HG02973 (cell line): ENCODE data around the gene ZFHX3.

Experiments used
- ATAC-seq: cut with Tn5 transposase; IDR thresholded peaks from one replicate; pipeline ENCODE4 v1.9.1; 2021; ENCODE audit warnings: moderate library complexity; ENCODE audit not compliant: unreplicated experiment

ZFHX3 gene

DNA sequence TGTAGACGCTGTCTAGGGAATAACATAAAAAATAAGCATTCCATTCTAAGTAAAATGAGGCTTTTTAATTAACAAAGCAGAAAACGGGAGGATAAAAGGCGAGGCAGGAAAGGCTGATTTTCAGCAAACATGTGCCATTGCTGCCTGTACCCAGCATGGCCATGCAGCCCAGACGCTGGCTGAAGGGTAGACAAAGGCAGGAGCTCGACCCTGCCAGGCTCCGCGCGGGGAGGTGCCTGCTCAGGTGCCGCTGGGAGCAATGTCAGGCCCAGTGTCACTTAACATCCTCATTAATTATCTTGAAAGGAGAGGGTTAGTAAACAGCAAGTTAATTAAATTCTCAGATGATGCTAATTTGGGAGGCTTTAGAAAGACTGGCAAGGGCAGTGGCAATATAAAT, 136.0 kb downstream of the ZFHX3 start:
- no peak for ATAC-seq

DNA sequence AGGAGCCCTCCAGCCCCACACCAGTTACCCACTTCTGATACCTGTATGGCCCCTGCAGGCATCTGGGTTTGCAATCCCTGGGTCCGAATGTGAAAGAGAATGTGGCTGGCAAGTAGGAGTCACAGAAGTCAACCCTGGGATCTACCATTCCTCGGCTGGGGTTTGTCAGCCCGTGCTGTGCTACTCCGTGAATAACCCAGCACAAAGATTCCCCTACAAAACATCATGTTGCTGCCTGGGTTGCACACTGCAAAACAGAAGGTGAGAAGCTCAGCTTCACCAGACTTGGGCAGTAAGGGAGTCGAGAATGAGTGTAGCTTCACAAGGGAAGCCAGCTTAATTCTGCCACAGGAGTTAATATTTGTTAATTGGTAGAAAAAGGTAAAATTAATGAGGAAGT, 137.1 kb downstream of the ZFHX3 start:
- no peak for ATAC-seq

DNA sequence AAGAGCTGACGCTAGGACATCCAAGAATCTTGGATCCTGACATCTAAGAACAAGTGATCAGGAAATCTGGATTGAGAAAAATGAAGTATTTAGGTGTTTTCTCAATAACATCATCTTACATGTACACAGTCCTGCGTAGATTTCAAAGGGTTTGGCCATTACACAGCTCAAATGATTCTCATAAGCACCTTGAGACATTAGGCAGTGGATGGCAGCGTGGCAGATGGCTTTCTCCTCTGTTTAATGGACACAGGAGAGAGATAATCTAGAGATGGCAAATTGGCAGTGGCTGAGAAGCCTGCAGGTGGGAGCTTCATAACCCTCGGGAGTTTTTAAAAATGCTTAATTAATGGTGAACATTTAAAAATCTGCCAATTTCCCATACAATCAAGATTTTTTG, 137.5 kb downstream of the ZFHX3 start:
- no peak for ATAC-seq

DNA sequence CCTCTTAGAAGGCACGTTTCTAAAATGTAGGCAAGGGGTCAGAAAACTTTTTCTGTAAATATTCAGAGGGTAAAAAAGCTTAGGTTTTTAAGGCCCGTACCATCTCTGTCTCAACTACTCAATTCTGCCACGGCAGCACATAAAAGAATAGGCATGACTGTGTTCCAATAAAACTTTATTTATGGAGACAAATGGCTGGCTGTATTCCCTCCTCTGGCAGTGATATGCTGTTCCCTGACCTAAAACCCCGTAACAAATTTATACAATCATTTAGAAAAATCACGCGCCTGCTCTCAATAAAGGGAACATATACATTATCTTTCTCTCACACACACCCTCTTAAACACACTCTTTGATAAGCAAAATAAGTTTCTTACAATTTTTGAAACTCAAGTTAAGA, 138.7 kb downstream of the ZFHX3 start:
- no peak for ATAC-seq

DNA sequence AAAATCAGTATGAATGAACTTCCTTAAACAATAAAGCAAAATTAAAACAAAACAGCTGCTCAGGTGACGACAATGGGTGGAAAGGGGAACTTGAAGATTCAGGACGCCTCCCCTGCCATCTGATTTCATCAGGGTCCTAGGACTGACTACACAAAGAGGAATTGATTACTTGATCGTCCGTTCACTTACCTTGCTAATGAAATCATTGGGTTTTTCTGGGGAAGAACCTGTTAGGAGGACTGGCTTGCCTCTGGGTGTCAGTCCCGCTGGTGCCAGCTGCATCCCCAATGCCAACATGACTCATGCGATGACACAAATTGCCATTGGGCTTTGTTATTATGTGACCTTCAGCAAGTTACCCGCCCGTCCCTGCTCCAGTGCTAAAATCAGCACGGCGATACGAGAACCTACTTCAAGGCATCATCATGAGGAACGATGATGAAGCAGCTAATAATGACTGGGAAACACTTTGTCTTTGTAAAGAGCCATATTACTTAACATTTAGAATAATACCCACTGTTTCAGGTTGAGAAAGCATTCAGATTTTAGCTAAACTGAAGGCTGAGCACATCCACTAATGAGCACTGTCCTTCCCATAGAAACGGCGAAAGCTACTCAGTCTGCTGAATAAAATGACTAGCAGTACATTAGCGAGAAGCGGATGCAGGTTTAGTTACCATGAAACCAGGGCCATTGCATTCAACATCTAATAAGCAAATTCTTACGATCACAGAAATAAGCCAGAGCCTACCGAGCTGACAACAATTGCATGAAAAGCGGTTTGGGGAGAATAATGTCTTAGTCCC, 139.4 kb downstream of the ZFHX3 start:
- no peak for ATAC-seq

DNA sequence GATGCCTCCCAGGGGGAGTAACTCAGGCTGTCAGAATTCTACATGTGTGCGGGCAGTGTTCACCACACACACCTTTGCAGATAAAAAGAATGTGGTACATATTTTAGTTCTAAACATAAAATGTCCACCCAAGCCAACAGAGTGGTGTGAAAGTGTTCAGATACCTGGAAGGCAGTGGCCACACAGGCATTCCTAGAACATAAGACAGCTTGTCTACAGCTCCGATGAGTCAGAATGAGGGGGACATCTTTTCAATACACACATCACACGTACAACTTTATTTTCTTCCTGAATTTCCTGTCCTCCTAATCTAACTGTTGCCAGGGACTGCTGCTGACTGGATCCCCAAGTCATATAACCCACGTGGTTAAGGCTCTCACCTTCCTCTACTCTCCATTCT, 142.3 kb downstream of the ZFHX3 start:
- no peak for ATAC-seq

DNA sequence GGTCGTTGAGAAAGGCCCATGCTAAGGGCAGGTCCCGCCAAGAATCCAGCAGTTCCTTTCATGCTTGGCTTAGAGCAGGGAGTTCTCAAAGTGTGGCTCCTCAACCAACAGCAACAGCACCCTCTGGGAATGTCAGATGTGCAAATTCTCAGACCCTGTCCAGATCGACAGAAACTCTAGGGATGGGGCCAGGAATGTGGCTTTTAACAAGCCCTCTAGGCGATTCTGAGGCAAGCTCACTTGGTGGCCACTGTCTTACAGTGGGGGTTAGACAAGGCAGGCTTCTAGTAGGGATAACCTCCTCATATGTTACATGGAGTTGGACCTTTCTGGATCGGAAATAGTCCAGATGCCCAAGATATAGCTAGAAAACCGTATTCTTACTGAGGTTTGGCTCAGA, 144.8 kb downstream of the ZFHX3 start:
- no peak for ATAC-seq

DNA sequence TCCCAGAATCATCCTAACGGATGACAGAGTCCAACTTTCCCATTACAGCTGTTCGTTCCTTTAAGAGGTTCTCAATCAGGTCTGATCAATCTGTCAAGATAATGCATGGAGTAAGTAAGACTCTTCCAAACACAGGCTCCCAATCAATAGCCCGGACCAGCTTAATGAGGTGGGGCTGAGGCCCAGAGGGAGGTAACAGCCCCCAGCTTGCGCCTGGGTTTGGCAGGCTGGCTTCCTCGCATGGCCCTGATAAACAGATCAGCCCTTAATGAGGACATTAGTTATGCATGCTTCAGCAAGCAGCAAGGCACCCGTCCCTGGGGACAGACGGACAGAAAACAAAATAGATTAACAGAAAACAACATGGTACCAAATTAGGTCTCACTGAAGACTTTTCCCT, 145.7 kb downstream of the ZFHX3 start:
- no peak for ATAC-seq

DNA sequence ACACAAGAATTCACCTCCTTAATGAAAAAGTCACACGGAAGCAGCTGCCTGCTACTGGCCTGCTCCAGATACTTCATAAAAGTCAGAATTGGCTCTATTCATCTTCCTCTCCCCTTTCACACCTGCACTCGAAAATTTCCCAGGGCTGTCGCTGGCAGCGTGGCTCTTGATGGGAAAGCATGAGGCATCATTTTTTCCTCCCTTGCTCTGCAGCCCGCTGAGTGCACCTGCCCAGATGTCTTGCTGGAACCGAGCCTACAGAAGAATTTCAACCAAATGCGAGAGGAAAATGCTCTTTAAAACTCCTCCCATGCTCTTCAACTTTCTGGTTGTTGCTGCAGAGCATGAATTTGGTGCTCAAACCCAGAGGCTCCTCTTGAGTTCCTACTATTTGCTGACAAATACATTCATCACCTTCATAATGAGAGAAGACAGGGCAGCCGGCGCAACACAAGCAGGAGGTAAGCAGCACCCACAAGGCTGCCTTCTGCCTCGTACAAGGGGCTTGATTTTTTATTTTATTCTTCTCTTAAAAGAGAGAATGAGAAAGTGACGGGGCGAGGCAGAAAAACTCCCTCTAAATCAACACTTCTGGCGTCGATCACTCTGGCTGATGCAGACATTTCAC, 146.8 kb downstream of the ZFHX3 start:
- no peak for ATAC-seq

DNA sequence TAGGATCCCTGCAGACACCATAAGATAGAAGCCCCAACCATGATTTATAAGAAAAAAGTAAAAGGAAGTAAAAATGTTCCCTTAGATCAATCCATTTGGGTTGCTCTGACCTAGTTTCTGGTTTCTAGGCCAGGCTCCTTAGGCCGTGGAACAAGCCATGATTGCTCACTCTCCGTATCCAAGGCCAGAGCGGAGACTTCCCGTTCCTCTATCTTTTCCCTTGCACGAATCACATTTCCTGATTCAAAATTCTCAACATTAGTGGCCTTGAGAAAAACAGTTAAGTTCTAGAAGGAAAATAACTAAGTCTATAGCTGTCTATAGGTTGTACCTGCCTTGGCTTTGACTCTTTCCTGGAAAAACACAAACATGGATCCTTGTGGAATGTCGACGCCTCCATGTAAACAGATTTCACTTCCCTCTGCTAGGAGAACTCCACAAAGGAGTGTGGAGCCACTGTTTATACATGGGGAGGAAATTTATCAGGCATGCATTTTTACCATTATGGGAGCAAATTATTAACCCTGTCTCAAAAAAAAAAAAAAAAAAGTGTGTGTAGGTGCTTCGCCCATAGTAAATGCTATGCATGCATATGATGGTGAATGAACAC, 149.6 kb downstream of the ZFHX3 start:
- ATAC-seq = no peak

DNA sequence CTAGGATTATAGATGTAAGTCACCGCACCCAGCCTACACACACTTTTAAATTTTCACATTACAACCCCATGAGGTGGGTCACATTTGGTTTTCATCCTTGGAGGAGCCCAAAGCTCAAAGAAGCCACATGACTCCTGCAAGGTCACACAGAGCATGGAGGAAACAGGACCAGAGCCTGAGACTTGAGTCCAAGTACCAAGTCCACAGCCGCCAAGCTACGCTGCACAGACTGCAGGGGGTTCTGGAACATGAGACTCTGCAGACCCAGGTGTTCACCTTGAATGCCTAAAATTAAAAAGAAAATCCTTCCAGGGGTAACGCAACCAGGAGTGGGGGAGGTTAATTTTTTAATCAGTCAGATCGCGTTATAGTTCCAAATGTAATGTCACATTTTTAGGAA, 150.2 kb downstream of the ZFHX3 start:
- ATAC-seq = no peak

DNA sequence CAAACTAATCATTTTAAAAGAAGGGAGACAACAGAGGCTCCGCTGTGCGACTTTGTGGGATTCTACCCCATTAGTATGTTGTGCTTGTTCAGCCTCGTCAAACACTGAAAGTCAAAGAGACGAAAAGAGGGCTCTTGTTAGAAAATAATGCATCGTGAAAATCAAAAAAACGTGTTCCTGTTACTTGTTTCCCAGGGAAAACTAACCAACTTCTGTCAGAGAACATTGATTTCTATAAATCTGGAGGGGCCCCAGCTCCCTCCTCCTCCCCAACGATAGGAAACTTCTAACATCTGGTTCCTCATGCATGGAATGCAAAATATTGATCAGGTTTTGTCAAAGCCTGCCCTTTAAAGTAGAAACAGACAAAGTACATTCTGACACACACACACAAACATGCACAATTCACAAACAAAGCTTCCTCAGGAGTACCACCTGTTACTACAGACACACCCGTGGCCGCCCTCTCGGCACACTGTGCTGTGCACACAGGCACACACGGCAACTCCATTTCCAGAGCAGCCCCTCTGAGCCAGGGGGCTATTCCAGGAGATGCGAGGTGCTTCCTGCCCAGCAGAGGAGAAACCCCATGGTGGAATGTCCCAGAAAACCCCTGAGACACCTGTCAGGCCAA, 151.3 kb downstream of the ZFHX3 start:
- no peak for ATAC-seq

DNA sequence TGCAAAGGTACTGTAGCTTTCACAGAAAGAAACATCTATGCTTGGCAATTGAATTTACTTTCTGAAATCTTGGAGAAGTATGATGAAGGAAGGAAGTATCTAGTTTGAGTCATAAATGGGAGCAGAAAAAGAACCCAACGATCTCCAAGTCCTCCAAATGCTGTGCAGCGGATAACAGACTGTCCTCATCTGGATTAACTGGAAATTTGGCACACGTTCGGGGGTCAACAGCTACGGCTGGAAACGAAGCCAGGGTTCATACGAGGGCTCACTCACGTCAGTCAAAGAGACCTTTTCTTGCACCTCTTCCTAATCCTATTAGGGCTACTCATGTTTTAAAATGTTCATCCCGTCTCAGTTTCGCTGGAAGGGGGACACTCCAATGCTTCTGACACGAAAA, 152.0 kb downstream of the ZFHX3 start:
- ATAC-seq = no peak

DNA sequence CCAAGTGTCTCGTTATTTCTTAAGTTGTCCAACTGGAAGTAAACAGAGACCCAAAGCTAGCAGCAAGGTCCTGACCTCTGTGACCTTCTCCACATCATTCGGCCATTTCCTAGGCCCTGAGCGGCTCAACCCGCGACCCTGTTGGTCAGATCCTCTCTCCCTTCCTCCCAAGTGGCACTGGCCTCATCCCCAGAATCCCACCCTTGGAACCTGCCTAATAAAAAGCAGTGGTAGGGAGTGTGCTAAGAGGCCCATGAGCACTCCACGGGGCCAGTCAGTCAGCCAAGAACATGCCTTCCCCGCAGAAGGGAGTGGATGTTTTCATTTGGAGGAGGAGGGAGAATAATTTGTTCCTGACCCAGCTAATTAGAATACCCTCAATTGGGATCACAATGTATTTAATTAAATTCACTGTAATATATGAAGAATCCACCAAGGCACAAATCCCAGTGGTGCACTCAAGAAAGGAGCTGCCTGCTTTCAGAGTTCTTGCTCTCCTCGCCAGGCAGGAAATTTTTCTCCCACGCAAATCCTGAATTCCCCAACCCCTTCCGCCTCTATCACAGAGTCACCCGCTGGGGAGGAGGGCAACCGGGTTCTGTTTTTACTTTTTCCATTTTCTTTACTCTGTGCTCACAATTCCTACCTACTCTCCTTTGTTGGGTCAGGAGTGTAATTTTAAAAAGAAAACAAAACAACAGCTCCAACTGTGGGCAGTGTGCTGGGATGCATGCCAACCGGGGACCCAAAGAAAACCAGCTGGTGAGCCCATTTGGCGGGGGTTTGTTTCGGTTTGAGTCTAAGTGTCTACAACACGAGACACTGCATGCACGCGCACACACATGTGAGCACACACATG, 153.4 kb downstream of the ZFHX3 start:
- ATAC-seq = no peak

DNA sequence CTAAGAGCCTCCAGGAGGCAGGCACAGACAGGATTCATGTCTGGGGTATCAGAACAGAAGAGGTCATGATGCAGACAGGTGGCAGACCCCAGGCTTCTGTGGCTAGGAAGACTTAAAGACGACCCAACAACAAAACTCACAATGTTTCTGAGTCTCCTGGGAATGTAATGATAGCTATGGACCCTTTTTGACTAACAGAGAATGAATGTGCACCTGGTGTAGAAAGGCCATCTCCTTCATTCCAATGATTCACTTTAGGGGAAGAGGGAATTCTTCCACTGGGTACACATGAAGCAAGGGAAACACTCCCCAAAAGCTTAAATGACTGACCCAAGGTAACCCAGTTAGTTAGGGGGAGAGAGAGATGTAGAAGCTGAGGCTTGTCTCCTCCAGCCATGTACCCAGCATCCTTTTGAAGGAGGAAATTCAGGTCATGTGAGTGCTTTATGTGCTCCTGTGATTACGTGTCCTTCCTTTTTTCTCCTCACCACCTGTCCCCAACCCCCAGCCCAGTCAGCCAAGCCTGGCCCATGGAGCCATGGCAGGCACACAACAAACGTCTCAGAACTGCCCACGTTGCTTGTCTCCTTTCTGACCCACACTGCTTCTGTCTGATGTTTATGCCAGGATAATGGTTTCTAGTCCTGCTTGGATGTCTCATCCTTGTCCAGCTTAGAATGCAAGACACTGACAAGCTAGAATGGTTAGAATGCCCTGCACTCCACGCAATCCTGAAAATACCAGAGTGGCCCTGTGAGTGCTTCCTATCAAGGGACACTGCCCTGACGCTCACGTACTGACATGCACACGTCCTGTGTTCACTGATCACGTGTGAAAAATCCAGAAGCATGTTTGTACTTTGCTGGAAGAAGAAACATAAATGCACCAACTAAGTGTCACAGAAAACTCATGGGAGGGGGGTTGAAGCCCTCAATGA, 156.4 kb downstream of the ZFHX3 start:
- no peak for ATAC-seq

DNA sequence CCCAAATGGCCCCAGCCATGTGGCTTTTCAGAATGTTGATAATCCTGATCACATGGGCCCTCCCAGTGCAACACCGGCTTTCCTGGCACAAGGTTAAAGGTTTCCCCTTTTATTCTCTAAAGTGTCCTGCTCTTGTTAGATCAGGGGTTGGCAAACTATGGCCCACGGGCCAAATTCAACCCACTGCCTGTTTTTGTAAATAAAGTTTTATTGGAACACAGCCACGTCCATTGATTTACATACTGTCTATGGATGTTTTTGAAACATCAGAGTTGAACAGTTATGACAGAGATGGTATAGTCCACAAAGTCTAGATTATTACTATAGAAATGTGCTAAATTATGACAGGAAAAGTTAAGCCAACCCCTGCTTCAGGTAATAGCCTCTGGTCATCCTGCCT, 157.3 kb downstream of the ZFHX3 start:
- ATAC-seq = no peak

DNA sequence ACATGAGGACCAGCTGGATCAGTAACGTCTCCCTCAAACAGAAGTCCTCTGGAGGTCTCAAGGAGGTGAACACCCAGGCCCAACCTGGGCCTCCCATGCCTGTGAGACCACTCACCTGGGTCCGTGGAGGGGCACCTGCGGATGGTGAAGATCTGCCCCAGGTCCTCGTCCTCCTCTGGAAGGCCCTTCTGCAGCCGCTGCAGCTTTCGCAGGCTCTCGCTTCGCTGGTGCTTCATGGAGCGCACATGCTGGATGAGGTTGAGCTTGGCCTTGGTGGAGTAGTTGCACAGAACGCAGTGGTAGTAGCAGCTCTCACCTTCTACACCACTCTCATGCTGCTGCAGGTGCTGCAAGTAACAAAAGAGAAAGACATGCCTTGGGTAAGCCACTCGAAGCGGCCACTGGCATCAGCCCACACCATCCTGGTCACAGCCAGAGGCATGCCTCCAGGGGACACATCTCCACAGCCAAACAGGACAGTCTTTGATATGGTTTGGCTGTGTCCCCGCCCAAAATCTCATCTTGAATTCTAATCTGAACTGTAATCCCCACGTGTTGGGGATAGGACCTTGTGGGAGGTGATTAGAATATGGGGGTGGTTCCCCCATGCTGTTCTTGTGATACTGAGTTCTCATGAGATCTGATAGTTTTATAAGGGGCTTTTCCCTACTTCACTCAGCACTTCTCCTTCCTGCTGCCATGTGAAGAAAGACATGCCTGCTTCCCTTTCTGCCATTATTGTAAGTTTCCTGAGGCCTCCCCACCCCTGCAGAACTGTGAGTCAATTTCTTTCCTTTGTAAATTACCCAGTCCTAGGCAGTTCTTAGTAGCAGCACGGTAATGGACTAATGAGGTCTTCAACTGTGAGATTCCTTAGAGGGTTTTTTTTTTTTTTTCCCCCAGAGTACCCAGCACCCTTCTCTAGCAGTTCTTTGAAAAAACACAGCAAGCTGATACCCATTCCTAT, 158.0 kb downstream of the ZFHX3 start:
- ATAC-seq = no peak

DNA sequence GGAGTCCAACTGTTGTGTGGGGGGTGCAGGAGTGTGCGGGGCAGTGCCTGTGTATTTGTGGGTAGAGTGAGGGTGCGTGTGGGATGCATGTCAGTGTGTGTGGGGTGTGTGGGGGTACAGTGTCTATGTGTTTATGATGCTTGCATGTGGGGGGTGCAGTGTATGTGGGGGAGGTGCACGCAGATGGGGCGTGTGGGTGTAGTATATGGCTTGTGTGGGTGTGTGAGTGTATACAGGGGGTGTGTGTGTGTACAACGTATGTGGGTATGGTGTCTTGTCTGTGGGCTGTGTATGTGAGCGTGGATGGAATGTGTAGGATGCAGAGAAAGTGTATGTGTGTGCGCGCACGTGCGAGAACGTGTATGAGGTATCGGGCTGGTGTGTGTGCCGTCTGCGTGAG, 160.4 kb downstream of the ZFHX3 start:
- ATAC-seq = no peak
